COLO668 (cell line): ENCODE results near the gene TAT.
"Not testable (repeated sequence)": the region's sequence is repeated elsewhere in the genome, so short reads cannot be mapped to it uniquely, and the experiment has no call there.

Experiments used
- DNase-seq: peaks from one replicate; lab custom pipeline; 2025; ENCODE audit not compliant: unreplicated experiment; lab: John Stamatoyannopoulos, UW

Gene TAT

DNA sequence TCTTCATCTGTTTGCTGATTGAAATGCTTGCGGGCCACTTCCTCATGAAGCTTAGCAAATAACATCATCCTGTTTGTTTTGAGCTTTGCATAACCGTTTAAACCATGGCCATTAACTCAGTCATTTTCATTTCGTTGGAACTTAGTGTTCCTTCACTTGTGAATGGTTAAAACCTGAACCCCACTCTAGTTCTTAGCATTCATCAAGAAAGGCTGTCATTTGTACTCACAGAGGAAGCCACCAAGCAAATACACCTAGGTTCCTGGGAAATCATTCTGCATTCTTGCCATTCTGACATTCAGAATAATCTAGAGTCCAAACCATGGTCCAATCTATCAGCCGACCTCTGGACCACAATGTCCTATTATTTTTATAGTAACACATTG lies 8.4 kb upstream of the TAT start:
- DNase-seq: no peak

DNA sequence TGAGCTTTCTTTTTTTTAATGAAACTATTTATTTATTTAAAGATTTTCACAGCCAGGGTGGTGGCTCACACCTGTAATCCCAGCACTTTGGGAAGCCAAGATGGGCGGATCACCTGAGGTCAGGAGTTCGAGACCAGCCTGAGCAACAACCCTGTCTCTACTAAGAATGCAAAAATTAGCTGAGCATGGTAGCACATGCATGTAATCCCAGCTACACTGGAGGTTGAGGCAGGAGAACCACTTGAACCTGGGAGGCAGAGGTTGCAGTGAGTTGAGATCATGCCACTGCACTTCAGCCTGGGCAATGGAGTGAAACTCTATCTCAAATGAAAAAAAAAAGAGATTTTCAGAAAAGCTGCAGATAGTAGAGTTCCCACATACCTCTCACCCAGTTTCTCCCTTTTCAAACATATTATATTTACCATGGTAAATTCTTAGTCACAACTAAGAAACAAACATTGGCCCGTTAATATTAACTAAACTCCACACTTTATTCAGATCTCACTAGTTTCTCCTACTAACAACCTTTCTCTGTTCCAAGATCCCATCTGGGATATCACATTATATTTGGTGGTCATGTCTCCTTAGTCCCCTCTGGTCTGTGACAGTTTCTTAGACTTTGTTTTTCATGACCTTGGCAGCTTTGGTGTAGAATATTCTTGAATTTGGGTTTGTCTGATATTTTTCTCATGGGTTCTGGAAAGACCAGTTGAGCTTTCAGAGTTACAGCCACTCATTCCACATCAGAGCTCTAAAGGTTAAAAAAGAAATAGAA lies 7.8 kb upstream of the TAT start:
- DNase-seq: no peak

DNA sequence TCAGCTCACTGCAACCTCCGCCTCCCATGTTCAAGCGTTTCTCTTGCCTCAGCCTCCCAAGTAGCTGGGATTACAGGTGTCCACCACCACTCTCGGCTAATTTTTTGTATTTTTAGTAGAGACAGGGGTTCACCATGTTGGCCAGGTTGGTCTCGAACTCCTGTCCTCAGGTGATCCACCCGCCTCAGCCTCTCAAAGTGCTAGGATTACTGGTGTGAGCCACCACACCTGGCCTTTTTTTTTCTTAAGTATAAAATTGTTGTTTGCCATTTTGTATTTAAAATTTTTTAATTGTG lies 5.6 kb upstream of the TAT start:
- DNase-seq: not testable (repeated sequence)

DNA sequence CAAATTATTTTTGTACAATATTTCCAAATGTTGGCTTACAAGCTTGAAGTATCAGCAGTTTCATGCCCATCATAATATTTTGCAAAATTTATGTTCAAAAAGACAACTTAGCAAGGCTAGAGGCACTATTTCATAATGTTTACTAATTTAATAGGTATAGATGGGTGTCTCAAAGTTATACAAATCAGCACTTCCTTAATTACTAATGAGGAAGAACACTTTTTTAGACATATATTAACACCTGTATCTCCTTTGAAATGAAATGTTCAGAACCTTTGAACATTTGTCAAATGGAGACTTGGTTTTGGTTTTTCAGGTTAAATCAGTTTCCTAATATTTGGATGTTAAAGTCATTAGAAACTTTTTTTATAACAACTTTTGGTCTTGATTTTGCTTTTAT lies 2.2 kb downstream of the TAT start:
- DNase-seq: no peak

DNA sequence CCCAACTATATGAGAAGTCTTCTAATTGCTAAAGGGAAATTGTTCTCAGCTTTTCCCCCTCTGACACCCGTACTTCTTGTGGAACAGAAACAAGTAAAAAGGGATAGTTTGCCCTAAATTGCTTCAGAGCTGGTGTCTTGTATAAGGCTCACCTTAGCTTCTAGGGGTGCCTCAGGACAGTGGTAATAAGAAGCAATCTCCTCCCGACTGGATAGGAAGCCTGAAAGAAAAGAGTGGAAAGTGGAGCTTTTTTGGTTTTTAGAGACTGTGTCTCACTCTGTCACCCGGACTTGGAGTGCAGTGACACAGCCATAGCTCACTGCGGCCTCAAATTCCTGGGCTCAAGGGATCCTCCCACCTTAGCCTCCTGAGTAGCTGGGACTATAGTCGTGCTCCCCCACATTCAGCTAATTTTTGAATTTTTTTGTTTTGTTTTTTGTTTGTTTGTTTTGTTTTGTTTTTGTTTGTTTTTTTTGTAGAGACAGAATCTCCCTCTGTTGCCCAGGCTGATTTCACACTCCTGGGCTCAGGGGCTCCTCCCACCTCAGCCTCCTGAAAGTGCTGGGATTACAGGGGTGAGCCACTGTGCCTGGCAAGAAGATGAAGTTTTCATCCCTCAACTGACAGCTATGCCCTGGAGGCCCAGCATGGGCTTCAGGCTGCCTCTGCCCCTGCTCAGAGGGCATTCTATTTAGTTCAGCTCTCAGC lies 3.4 kb downstream of the TAT start:
- no peak for DNase-seq

DNA sequence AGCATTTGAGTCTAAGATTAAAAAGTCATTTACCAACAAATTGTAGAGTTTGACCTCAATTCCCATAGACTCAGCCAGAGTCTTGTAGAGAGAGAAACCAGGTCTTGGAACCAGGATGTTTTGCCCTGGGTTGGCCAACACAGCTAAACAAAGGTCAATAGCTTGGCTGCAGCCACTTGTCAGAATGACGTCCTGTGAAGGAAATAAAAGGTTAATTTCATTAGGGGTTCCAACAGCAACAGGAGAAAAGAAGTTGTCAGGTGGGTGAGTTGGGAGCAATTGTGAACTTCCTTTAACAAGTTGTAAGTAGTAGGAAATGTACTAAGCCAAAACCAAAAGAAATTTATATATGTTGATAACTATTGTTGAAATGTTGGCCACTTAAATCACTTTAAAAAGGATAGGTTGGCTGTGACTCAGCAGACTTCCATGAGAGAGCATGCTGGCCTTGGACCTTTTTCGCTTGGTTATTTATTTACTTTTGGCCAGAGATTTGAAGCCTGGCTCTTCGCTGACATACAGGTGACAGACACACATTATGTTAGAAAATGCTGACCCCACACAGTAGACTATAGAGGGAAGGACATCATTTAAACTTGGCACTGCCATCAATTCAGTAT lies 4.3 kb downstream of the TAT start:
- DNase-seq: no peak

DNA sequence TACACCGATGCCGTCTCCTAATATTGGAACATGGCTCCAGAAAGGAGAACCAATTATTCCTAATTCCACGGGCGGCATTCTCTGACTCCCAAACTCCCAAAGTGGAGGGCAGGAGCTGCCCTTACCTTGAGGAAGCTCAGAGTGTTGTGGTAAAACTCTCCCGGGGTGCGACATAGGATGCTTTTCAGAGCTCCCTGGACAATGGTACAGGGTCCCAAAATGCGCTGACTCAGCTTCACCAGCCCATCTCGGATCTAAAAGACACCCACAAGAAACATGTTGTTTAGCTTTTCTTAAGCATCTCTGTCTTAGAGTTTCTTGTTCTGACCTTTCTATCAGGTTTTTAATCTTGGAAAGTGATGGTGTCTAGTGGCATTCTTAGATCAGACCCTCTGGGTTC lies 6.7 kb downstream of the TAT start:
- DNase-seq: no peak

DNA sequence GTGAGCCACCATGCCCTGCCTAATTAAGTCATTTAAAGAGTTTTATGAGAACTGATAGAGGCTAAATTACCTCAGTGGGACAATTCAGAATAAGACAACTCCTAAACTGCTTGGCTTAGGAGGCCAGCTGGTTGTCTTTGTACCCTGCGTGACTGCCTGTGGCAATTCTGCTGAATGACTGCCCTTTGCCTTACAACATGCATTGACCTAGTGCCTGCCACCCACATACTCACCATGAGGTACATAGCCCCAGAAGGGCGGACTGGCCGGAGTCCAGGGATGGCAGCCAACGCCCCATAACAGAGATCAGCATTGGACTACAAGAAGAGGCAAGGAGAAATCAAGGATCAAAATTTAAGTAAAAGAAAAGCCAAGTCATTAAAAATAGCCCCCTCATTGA lies 7.3 kb downstream of the TAT start:
- DNase-seq: no peak

DNA sequence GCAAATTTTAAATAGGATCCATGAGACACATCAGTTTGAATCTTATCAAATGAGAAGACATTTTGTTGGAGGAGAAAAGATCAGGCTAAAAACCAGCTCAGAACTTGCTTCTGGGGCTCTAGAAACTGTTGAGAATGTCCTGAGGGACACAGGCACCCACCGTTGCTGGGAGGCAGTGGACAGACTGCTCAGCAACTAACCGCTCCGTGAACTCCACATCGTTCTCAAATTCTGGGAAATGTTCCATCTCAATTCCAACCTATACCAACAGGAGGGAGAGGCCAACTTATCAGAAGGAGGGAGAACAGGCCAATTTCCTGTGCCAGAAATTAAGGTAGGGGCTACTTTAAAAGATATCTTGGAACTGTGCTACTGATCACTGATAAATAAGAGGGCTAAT lies 8.3 kb downstream of the TAT start:
- no peak for DNase-seq

DNA sequence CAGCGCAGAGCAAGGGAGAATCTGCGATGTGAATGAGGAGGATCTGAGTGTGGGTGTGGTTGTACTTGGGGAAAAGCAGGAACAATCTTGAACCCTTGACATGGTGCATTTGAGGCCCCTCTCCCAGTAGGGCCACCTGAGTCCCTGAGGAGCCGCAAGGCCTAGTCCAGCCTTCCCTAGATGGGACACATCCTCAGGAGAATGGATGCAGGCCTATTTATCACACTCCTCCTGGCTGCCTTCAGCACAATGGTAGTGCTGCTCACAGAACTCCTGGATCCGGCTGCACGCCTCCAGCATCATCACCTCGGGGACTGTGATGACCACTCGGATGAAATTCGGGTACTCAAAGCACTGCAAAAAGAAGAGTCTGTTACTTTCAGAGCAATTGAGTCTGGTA lies 9.0 kb downstream of the TAT start:
- DNase-seq: no peak

DNA sequence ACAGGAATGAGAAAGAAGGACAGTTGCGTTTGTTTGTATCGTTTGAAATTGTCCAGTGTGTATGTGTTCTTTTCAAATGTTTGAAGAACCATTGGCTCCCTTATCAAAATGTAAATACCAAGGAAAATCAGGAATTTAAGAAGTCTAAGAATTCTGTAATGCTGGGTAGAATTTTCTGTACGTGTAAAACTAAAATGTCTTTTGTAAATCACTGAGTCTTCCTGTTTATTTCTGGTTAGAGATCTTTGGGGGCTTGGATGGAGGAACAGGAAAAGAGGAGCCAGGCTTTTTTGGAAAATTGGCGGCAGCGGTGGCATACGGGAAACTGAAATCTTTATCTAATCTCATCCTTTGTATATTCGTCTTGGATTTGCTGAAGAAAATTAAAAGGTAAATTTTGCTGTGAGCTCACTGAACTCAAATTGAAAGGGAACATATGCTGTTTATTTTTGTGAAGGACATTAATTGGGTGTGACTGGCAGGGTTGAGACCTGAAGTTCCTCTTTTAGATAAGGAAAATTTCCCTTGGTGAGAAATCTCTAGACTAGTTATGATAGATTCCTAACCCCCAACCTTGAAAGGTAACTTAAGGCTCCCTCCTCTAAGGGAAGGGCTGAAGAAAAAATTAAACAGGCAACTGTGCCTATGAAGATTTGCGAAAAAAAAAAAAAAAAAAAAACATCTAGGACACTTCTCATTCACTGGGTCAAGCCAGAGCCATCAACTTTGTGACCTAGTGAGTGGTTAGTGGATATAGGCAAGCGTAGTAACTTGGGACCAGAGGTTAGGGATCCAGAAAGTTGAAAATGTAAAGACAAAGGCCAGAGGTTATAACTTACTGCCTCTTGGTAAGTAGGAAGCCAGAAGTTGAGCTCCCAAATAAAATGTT lies 10.8 kb downstream of the TAT start:
- no peak for DNase-seq

DNA sequence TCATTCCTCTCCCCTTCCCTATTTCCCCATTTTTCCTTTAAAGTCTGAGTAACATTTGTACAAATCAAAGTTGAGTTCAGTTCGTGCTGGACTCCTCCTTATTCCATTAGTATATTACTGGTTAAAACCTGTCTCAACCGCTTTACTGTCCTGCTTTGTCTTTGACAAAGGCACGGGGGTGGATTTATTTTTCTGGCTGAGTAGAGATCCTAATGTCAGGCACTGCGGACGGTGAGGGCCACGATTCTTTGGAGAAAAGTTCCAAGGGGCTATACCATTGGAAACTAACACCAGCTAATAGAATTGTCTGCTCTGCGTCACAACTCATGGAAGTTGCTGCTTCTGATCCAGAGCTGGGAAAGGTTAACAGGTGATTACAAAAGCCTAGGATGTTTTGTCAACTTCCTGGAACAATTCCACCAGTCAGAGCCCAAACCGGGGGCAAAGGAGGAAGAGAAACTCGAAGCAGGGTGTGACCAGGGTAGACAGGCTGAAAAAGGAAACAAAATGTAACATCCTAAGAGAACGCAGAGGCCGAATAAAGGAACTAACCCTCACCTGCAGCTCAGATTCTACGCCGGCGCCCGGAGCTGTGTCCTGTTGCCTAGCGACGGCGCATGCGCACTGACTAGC lies 12.4 kb downstream of the TAT start:
- DNase-seq: no peak

DNA sequence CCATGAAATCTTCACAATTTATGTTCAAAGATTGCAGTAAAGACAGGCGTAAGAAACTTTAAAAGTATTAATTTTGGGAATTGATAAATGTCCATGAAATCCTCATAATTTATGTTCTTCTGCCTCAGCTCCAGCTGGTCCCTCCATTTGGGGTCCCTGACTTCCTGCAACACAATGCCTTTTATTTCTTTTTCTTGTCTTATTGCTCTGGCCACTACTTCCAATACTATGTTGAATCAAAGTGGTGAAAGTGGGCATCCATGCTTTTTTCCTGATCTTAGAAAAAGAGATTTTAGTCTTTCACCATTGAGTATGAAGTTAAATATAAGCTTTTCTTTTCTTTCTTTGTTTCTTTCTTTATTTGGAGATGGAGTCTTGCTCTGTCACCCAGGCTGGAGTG lies 14.3 kb downstream of the TAT start:
- no peak for DNase-seq

DNA sequence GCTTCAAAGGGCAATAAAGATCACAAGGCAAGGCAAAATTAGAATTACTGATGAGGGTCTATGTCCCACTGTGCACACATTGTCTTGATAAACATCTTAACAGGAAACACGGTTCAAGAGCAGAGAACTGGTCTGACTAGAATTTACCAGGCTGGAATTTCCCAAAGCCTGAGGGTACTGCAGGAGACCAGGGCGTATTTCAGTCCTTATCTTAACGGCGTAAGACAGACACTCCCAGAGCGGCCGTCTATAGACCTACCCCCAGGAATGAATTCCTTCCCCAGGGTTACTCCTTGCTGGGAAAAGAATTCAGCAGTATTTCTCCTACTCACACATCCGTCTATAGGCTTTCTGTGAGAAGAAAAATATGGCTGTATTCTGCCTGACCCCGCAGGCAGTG lies 15.0 kb downstream of the TAT start:
- DNase-seq: not testable (repeated sequence)

DNA sequence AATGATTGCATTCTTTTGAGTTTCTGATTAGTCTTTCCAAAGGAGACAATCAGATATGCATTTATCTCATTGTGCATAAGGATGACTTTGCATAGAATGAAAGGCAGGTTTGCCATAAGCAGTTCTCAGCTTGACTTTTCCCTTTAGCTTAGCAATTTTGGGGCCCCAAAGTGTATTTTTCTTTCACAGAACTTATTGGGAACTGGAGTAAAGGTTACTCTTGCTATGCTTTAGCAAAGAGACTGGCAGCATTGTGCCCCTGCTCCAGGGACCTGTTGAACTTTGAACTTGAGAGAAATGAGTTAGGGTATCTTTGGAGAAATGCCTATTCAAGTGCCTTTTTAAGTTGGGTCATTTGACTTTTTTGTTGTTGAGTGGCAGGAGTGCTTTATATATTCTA lies 17.0 kb downstream of the TAT start:
- DNase-seq: no peak

DNA sequence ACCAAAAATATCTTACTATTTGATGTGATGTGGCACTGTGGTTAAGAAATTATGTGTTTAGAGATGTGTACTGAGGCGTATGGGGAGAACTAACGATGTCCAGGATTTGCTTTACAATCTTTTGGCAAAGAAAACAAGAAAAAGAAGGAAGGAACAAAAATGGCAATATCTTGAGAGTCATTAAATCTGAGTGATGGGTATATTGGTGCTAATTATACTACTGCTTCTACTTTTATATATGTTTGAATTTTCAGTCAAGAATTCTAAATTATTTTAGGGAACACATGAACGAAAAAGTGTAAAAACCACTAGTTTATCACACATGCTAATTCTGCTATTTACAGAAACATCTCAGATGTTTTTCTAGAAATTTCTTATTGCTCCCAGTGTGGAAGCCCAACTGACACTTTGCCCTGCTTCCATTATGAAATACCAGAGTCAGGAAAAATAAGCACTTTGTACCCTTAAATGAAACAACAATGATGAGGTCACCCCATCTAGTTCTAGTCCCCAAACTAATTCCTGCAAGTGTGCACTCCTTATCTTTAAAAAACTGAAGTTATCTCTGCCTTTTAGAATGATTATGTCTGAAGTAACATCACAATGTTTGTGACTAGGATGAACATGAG lies 18.8 kb downstream of the TAT start:
- no peak for DNase-seq

DNA sequence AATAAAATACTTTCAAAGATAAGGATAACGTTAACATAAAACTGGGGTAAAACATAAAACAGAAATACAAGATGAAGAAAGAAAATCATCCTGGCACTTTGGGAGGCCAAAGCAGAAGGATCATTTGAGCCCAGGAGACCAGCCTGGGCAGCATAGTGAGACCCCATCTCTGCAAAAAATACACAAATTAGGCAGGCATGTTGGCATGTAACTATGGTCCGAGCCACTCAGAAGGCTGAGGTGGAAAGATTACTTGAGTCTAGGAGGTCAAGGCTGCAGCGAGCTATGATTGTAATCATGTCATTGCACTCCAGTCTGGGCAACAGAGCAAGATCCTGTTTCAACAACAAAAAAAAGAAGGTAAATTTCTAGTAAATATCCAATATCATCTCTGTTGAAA lies 19.6 kb downstream of the TAT start:
- DNase-seq: no peak

DNA sequence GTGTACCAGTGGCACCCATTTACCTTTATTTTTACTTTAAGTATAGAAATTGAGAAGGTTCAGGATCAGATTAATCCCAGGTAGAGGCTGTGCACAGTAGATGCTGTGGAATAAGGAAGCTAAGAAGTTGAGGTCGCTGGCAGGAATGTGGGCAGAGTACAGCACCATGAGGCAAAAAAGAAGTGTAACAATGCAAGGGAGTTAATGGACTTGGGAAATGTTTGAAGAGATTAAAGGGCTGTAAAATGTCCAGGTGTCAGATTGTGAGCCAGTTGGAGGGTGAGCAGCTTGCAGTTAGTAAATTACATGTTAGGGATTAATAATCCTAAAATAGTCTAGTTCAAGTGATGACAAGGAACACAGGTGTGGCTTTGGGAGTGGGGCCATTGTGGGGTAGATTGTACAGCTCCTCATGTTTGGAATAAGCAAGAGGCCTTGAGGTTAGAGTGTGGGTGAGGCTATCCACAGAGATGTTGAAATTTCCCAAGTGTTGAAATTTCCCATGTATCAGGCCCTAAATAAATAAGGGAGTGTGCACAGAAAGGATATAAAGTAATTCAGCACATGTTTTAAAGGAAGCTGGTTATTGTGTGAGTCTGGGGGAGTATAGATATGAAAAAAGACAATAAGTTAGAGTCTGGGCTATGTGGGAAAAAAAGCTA lies 21.5 kb downstream of the TAT start:
- no peak for DNase-seq

DNA sequence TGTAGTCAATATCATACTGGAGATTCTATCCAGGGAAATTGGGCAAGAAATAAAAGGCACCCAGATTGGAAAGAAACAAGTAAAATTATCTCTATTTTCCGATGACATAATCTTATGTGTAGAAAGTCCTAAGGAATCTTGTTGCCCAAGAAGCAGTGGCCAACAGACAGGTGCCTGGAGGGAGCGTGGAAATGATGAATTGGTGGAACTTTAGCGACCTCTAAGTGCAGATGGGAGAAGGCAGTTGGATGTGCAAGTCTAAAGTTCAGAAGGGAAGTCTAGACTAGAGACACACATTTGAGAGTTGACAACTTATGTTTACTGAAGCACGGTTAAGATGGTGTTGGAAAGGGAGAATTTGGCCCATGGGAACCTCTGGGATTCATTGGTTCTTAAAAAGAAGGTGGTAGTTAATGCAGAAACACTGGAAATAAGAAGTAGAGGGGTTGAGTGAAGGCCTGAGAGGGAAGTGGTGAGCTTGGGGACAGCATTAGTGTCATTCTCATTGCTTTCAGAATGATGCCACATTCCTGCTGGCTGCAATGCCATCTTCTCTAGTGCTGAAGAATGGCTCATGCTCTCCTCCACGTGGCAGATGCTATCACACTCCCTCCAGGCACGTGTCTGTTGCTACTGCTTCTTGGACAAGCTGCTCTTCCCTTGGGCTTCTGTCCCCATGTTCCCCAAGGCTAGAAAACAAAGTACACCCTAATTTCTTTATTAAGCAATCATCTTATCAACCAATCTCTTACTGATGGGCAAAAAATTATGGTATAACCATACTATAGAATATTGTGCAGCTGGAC lies 24.0 kb downstream of the TAT start:
- no peak for DNase-seq
